GM12873 (cell line): ENCODE data around the gene TBL1Y.

ENCODE experiments used
- TF ChIP-seq, protein P1 (sequence below): IDR thresholded peaks from 2 replicates; pipeline ENCODE4 v1.5.1; 2012; ENCODE audit warnings: low read depth, mild to moderate bottlenecking, moderate library complexity, low read length, control low read depth; ENCODE audit not compliant: insufficient read depth; ENCODE audit errors: missing control alignments

TBL1Y gene

GRCh38 chrY:6997503-6998066 lies 87.1 kb downstream of the TBL1Y start:
- TF ChIP-seq, protein P1, sequence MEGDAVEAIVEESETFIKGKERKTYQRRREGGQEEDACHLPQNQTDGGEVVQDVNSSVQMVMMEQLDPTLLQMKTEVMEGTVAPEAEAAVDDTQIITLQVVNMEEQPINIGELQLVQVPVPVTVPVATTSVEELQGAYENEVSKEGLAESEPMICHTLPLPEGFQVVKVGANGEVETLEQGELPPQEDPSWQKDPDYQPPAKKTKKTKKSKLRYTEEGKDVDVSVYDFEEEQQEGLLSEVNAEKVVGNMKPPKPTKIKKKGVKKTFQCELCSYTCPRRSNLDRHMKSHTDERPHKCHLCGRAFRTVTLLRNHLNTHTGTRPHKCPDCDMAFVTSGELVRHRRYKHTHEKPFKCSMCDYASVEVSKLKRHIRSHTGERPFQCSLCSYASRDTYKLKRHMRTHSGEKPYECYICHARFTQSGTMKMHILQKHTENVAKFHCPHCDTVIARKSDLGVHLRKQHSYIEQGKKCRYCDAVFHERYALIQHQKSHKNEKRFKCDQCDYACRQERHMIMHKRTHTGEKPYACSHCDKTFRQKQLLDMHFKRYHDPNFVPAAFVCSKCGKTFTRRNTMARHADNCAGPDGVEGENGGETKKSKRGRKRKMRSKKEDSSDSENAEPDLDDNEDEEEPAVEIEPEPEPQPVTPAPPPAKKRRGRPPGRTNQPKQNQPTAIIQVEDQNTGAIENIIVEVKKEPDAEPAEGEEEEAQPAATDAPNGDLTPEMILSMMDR: no peak

DNA sequence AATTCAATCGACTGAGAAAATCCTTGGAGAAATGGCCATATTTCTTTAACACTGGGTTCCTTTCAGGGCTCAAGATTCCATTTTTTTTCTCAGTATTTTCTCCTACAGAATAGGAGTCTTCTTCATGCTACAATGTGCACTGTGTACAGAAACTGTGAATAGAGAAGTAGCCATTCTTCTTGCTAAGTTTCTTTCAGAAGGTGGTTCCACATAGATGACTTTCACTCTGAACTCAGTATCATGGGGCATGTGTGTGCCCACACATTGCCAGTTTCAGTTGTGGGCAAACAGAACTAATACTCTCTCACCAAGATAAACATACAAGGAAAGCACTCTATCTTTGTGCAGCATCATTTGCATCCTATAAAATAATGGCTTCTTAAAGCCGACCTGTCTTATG lies 89.4 kb downstream of the TBL1Y start:
- TF ChIP-seq, protein P1: no peak

- TF ChIP-seq, protein P1: no peak
Observed at GRCh38 chrY:7002581-7002980, 92.1 kb downstream of the TBL1Y start.

GRCh38 chrY:7007911-7008310 lies 97.4 kb downstream of the TBL1Y start:
- TF ChIP-seq, protein P1: no peak

DNA sequence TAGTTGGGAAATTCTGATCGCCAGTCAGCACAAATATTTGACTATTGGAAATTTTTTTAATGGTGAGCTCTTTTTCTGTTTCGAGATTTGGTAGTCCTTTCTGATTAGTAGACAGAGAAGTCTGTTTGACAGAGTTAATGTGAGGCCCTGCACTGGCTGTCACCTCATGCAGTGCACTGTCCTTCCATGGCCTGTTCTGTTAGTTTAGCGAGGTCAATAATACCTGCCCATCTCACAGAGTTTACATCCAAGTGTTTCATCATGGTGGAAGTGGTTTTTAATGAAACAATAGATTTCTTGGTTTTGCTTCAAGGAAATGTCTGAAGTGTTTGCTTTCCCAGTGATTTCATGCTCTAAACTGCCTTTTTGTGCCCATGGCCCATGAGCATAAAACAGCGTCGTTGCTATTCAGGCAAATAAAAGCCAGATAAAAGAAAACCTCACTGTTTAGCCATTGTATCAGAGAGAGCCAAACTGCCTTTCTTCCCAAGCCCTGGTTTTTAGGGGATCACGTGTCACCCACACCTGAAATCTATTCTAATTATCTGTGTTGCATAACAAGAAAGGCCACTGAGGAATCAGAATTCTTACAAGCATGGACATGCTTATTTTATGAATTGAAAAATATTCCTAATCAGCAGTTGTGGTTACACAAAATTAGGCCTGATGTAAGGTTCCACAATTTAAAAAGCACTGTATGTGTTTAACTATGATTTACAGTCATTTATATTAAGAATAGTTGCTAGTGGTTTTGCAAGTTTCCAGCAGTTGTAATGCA lies 98.3 kb downstream of the TBL1Y start:
- TF ChIP-seq, protein P1: no peak

- TF ChIP-seq, protein P1: no peak
Observed at GRCh38 chrY:7013051-7013450, 102.6 kb downstream of the TBL1Y start.

- TF ChIP-seq, protein P1: no peak
Observed at GRCh38 chrY:7016521-7016920, 106.0 kb downstream of the TBL1Y start.
